GM19328 (cell line): ENCODE measurements around the gene SNAI3.

Source experiments
- ATAC-seq: cut with Tn5 transposase; IDR thresholded peaks from one replicate; pipeline ENCODE4 v1.9.1; 2021; ENCODE audit warnings: mild to moderate bottlenecking, moderate library complexity; ENCODE audit not compliant: unreplicated experiment

The SNAI3 gene

GRCh38 chr16:88651989-88652761 lies 34.1 kb downstream of the SNAI3 start:
- no peak for ATAC-seq

GRCh38 chr16:88651276-88651988 lies 34.9 kb downstream of the SNAI3 start:
- peak; percentile 64 for ATAC-seq

- peak; percentile 66 for ATAC-seq
These were observed 35.5 kb downstream of the SNAI3 start, which contains the start of gene CYBA for GRCh38 chr16:88650749-88651275. Gene CYBA (minus strand): TSS chr16:88651053. CDS start chr16:88651013, 40 bp downstream.

DNA sequence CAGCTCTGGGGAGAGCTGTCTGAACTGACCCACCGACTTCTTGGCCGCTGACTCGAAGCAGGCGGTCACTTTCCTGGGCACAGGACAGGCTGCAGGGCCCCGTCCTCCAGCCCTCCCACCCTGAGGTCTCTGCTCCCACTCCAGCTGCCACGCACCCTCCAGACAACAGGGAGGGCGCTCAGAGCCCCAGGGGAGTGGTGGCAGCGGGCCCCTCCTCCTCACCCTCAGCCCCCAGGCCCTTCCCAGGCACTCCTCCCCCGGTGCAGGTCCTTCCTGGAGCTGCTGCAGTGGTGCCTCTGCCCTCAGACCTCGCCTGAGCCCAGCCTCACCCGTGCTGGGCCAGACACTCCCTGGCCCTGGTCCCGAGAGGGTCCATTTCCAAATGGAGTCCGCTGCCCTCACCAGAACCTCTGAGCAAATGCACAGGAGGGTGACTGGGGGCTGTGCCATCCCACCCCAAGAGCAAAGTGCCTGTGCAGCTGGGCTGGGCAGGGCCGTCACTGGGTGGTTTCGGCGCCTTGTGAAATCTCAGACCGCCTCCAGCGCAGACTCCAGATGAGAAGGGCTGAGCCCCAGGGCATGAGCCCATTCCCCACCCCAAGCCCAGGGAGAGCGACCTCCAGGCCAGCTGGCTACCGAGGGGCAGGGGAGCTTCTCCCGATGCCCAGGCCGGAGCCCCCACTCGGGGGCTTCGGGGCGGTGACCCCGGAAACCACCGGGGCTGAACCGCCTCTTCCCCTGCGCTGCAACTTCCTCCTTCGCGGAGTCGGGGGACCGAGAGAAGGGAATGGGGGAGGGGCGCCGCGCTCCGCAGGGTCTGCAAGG lies 36.2 kb downstream of the SNAI3 start:
- ATAC-seq: peak; percentile 20

DNA sequence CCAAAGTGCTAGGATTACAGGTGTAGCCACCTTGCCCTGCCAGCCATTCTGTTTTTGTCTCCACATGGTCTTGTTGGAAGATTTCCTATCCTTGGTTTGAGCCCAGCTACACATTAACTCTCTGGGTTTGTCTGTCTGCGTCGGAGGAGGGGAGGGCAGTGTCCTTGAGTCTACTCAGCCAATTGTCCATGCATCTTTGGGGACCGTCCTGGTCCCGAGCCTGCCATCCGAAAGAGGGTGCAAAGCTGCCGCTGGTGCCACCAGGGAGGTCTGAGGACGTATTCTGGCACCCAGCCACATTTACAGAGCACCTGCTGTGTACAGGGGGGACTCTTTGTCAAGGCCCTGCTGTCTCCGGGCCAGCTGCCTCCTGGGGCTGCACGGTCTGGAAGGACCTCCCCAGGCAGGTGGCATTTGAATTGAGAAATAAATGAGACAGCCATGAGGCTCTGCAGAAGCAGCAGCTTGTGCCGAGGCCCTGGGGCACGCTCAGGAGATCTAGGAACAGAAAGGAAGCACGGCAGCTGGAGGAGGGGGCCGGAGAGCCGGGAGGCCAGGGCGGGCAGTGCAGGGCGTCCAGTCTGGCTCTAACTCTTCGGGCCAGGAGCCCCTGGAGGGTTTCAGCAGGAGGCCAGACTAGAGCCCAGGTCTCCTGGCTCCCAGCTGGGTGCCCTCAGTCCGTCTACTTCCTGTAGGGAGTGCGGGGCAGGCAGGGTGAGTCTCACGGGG lies 36.9 kb downstream of the SNAI3 start:
- no peak for ATAC-seq

DNA sequence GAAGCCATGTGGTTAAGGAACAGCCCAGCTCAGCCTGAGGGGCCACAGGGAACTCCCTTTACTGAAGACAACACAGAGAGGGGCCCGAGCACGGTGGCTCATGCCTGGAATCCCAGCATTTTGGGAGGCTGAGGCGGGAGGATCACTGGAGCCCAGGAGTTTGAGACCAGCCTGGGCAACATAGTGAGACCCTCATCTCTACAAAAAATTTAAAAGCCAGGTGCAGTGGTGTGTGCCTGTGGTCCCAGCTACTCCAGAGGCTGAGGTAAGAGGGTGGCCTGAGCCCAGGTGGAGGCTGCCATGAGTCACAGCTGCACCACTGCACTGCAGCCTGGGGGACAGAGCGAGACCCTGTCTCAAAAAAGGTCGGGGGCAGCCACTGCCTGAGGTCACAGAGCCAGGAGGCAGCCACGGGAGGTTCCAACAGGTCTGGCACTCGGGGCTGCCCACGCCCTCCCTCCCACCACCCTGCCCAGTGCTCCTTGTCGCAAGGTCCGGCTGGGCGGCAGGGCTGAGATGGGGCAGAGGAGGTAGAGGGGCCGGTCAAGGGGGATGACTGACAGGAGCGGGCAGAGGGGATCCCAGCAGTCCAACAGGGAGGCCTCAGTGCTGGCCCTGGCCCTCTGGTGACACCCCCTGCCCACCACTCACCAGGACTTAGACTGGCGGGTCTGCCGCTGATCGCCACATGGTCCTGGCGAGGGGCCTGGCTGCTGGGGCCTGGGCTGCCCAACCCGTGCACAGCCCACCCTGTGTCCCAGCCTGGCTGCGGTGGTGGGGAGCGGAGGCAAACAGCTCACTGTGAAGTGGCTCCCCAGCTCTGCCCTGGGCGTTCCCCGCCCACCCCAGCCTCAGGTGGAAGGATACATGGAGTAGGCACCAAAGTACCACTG lies 38.9 kb downstream of the SNAI3 start:
- ATAC-seq: no peak

- no peak for ATAC-seq
These were observed 39.8 kb downstream of the SNAI3 start for GRCh38 chr16:88646345-88647034.

DNA sequence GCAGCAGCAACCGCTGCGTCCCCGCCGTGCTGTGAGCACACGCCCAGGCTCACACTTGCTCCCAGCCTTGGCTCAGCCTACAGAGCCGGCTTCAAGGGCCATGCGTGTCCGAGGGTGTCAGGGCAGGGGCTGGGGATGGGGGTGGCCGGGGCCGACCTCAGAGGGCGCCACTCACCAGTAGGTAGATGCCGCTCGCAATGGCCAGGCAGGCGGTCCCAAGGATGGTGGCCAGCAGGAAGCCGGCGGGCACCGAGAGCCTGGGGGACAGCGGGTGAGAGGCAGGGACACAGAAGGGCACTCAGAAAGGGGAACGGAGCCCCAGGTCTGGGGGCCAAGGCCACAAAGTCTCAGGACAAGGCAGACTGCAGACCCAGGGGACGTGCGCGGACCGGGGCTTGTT lies 40.4 kb downstream of the SNAI3 start:
- ATAC-seq: no peak

GRCh38 chr16:88645455-88645854 lies 40.9 kb downstream of the SNAI3 start:
- ATAC-seq: no peak

GRCh38 chr16:88643644-88643932 lies 42.7 kb downstream of the SNAI3 start:
- no peak for ATAC-seq

DNA sequence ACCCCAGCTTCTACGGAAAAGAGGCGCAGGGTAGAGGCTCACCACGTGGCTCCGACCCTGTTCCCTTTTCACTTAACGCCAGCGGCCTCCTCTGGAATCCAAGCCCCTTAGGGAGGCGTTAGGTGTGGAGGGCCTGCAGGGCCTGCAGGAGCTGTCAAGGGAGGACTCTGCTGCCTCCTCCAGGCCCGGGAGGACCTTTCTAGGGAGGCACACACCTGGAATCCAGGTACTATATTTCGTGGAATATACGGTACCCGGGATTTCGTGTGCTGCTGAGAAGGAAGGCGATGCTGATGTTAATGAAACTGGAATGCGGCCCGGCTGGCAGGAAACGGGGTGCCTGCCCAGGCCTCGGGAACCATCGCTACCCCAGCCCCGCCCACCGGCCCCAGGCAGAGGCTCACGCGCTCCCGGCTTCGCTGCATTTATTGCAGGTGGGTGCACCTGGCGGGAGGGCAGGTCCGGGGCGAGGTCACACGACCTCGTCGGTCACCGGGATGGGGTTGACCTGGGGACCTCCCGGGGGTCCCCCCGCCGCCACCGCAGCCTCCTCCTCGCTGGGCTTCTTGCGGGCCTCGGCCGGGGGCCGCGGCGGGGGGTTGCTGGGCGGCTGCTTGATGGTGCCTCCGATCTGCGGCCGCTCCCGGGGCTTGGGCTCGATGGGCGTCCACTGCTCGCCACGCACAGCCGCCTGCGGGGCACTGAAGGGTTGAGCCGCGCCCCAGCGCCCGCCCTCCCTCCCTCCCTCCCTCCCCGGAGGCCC lies 43.2 kb downstream of the SNAI3 start:
- ATAC-seq: no peak

DNA sequence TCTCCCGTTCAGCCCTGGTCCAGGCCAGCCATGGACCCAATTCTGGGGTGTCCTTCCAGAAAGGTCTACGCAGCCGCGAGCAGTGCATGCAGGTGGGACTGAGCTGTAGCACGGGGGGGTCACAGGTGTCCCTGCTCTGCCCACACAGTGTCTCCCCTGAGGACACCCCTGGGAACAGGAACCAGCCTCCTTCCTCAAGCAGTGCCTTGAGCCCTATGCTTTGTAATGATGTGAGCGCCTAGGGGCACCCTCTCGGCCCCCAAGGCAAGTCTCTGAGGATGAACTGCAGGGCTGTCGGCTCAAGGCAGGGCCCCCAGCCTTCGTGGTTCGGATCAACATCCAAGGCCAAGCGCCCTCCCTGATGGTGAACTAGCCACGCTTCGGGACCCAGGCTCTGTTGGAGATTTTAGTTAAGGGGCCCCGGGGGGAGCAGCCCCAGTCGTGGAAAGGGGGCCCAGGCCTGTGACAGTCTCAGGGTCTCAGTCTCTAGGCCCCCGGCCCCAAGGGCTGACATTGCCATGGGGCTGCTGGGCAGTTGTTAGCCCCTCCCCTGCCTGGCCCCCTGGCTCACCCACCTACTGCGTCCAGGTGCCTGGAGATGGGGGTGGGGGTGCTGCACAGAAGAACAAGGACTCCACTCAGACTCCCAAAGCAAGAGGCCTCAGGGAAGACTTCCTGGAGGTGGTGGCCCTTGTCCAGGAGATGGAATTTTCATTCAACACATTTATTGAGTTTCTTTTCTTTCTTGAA lies 45.6 kb downstream of the SNAI3 start:
- no peak for ATAC-seq

- no peak for ATAC-seq
These were observed 46.2 kb downstream of the SNAI3 start for GRCh38 chr16:88640039-88640495.

GRCh38 chr16:88639231-88640038 lies 46.9 kb downstream of the SNAI3 start:
- ATAC-seq: no peak

GRCh38 chr16:88638323-88639230 lies 47.7 kb downstream of the SNAI3 start, which contains the start of gene IL17C:
Gene IL17C (plus strand): TSS chr16:88638572. CDS start chr16:88638642, 70 bp downstream.
- no peak for ATAC-seq
